Measurements from ENCODE around the gene JPH3.

The JPH3 gene

DNA sequence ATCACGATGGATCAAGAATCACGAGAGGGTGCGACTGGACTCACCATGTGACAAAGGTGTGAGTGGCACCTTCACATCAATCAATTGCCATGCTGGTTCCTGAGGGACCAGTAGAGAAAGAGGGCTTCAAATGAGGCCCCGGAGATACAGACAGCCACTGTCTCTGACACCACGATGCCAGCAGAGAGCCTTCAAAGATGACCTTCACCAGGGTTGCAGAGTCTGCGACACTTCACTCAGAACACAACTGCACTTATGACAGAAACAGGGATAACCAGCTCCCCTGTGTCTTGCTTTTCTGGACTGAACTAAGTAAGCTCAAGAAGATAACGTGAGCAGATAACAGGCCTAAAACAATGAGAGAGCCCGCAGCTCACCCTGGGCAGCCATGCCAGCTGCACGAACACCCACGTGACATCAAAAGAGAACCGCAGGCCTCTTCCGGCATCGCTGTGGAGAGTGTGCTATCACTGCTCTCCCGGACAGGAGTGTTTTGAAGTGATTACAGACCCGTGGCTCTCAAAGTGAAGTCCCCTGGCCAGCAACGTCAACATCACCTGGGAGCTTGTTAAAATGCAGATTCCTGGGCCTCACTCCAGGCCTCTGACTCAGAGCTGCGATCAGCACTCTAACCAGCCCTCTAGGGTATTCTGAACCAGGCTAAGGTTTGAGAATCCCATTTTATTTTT, 127.1 kb downstream of the JPH3 start:
- no peaks in the 10 kb centered on the region for H4K20me1 ChIP-seq (ENCODE audit: control insufficient read depth, insufficient read depth, low read depth, low read length)
- no peaks in the 10 kb centered on the region for H3K9me3 ChIP-seq (ENCODE audit: control insufficient read depth, insufficient read depth, low read length)
- peak overlapping the region; percentile 16; the same call in 1 of the 2 replicates for H3K27ac ChIP-seq (ENCODE audit: low read depth, low read length)
- peaks cover 64% of the 10 kb centered on the region for H3K4me1 ChIP-seq (ENCODE audit: control insufficient read depth, low read length)
- peaks cover 79% of the 10 kb centered on the region for H3K36me3 ChIP-seq (ENCODE audit: control insufficient read depth, low read length)
- peaks cover 36% of the 10 kb centered on the region for H3F3A ChIP-seq (ENCODE audit: control insufficient read depth, insufficient read depth)
- TF ChIP-seq, protein P1, sequence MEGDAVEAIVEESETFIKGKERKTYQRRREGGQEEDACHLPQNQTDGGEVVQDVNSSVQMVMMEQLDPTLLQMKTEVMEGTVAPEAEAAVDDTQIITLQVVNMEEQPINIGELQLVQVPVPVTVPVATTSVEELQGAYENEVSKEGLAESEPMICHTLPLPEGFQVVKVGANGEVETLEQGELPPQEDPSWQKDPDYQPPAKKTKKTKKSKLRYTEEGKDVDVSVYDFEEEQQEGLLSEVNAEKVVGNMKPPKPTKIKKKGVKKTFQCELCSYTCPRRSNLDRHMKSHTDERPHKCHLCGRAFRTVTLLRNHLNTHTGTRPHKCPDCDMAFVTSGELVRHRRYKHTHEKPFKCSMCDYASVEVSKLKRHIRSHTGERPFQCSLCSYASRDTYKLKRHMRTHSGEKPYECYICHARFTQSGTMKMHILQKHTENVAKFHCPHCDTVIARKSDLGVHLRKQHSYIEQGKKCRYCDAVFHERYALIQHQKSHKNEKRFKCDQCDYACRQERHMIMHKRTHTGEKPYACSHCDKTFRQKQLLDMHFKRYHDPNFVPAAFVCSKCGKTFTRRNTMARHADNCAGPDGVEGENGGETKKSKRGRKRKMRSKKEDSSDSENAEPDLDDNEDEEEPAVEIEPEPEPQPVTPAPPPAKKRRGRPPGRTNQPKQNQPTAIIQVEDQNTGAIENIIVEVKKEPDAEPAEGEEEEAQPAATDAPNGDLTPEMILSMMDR (IDR thresholded peaks at IDR 0.05; ENCODE audit: low read depth, low read length, poor library complexity, severe bottlenecking) = no peak
- TF ChIP-seq EZH2phosphoT487 (IDR thresholded peaks at IDR 0.05; ENCODE audit: borderline replicate concordance, low read length) = no peak
- H3K4me2 ChIP-seq (ENCODE audit: low read length) = no peak overlapping the region
- H3K79me2 ChIP-seq (ENCODE audit: control insufficient read depth, low read length) = peaks cover 54% of the 10 kb centered on the region
- H3K9me2 ChIP-seq (replicated peaks; ENCODE audit: control insufficient read depth, low read length) = no peaks in the 10 kb centered on the region
- no peaks in the 10 kb centered on the region for H3K27me3 ChIP-seq (ENCODE audit: control insufficient read depth, low read length)
- no peak overlapping the region for H3K4me3 ChIP-seq (ENCODE audit: low read length)

DNA sequence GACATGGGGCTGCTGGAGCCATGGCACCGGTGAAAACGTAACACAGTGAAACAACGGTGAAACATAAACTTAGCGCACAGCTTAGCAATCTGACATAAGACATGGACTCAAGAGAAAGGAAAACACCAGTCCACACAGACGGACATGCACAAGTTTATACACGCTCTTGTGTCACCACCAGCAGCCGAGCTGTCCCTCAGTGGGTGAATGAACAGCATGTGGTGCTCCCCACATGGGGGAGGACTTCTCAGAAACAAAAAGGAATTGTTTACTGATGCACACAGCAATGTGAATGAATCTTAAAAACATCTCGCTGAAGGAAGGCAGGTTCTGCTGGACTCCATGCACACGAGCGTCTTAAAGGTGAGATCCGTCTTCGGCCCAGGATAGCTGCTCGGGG, 129.3 kb downstream of the JPH3 start:
- Histone ChIP-seq H4K20me1 (ENCODE audit: control insufficient read depth, insufficient read depth, low read depth, low read length) (no peaks in the 10 kb centered on the region), H3K9me2 (replicated peaks; ENCODE audit: control insufficient read depth, low read length) (no peaks in the 10 kb centered on the region), H3K27me3 (ENCODE audit: control insufficient read depth, low read length) (no peaks in the 10 kb centered on the region), H3K79me2 (ENCODE audit: control insufficient read depth, low read length) (peaks cover 75% of the 10 kb centered on the region), H3K9me3 (ENCODE audit: control insufficient read depth, insufficient read depth, low read length) (no peaks in the 10 kb centered on the region), H3K4me2 (ENCODE audit: low read length) (no peak overlapping the region), H3K27ac (ENCODE audit: low read depth, low read length) (no peak overlapping the region), H3F3A (ENCODE audit: control insufficient read depth, insufficient read depth) (peaks cover 23% of the 10 kb centered on the region), H3K36me3 (ENCODE audit: control insufficient read depth, low read length) (peaks cover 90% of the 10 kb centered on the region), H3K4me1 (ENCODE audit: control insufficient read depth, low read length) (peaks cover 48% of the 10 kb centered on the region), H3K4me3 (ENCODE audit: low read length) (no peak overlapping the region)
- TF ChIP-seq EZH2phosphoT487 (IDR thresholded peaks at IDR 0.05; ENCODE audit: borderline replicate concordance, low read length) = no peak

DNA sequence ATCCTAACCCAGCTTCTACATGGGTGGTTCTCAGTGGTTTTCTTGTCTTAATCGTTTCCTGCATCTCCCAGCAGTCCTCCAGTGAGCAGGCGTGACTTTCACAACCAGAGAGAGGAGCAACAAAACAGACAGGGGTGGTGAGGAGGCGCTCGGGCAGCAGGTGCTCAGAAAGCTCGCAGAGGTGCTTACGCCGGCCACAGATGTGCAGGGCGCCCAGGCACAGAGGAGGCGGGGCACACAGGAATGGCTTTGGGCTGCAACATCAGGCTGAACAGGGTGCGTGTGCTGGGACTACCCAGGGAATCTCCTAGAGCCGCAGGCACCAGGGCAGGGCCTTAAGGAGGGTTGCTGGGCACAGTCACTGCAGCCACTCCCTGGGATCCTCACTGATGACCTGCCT, 130.9 kb downstream of the JPH3 start:
- no peak for TF ChIP-seq EZH2phosphoT487 (IDR thresholded peaks at IDR 0.05; ENCODE audit: borderline replicate concordance, low read length)
- TF ChIP-seq, protein P1 (IDR thresholded peaks at IDR 0.05; ENCODE audit: low read depth, low read length, poor library complexity, severe bottlenecking) = no peak
- H3K4me2 ChIP-seq (ENCODE audit: low read length) = no peak overlapping the region
- H3K27me3 ChIP-seq (ENCODE audit: control insufficient read depth, low read length) = no peaks in the 10 kb centered on the region
- H3K4me1 ChIP-seq (ENCODE audit: control insufficient read depth, low read length) = peaks cover 32% of the 10 kb centered on the region
- peaks cover 87% of the 10 kb centered on the region for H3K36me3 ChIP-seq (ENCODE audit: control insufficient read depth, low read length)
- H3K27ac ChIP-seq (ENCODE audit: low read depth, low read length) = peak overlapping the region; percentile 18; the same call in 1 of the 2 replicates
- H3K9me2 ChIP-seq (replicated peaks; ENCODE audit: control insufficient read depth, low read length) = no peaks in the 10 kb centered on the region
- H3K4me3 ChIP-seq (ENCODE audit: low read length) = no peak overlapping the region
- peaks cover 76% of the 10 kb centered on the region for H3K79me2 ChIP-seq (ENCODE audit: control insufficient read depth, low read length)
- no peaks in the 10 kb centered on the region for H4K20me1 ChIP-seq (ENCODE audit: control insufficient read depth, insufficient read depth, low read depth, low read length)
- peaks cover 11% of the 10 kb centered on the region for H3F3A ChIP-seq (ENCODE audit: control insufficient read depth, insufficient read depth)
- H3K9me3 ChIP-seq (ENCODE audit: control insufficient read depth, insufficient read depth, low read length) = no peaks in the 10 kb centered on the region

DNA sequence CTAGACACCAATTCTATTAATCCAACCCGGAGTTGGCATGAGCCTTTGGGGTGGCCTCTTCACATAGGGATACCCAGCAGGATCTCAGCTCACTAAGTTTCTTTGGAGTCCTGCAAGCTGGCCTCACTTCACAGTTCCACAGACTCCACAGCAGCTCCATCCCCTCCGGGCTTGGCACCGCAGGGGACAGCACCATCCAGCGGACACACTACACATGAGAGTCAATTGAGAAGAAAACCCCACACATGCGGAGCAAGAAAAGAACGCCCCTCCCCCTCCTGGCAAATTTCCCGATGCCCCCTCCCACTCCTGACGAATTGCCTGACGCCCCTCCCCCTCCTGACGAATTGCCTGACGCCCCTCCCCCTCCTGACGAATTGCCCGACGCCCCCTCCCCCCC, 132.3 kb downstream of the JPH3 start:
- H3F3A ChIP-seq (ENCODE audit: control insufficient read depth, insufficient read depth) = peaks cover 9% of the 10 kb centered on the region; the same call in 1 of the 2 replicates

More for the DNA sequence above, 132.3 kb downstream of the JPH3 start:
- Histone ChIP-seq H3K36me3 (ENCODE audit: control insufficient read depth, low read length) (peaks cover 78% of the 10 kb centered on the region), H3K4me1 (ENCODE audit: control insufficient read depth, low read length) (peaks cover 23% of the 10 kb centered on the region), H3K27ac (ENCODE audit: low read depth, low read length) (no peak overlapping the region; the same call in 1 of the 2 replicates), H3K9me3 (ENCODE audit: control insufficient read depth, insufficient read depth, low read length) (no peaks in the 10 kb centered on the region), H4K20me1 (ENCODE audit: control insufficient read depth, insufficient read depth, low read depth, low read length) (no peaks in the 10 kb centered on the region), H3K27me3 (ENCODE audit: control insufficient read depth, low read length) (no peaks in the 10 kb centered on the region), H3K9me2 (replicated peaks; ENCODE audit: control insufficient read depth, low read length) (no peaks in the 10 kb centered on the region), H3K4me2 (ENCODE audit: low read length) (no peak overlapping the region), H3K79me2 (ENCODE audit: control insufficient read depth, low read length) (peaks cover 82% of the 10 kb centered on the region), H3K4me3 (ENCODE audit: low read length) (no peak overlapping the region)
- no peak for TF ChIP-seq EZH2phosphoT487 (IDR thresholded peaks at IDR 0.05; ENCODE audit: borderline replicate concordance, low read length)
- TF ChIP-seq, protein P1 (IDR thresholded peaks at IDR 0.05; ENCODE audit: low read depth, low read length, poor library complexity, severe bottlenecking) = no peak

Measured in DOHH2 (cell line).